Calu3 (cell line): Measurements from ENCODE around the gene DNAJC5G. TPM values are rescaled to one million over a fixed set of nuclear protein-coding genes. Genes with fewer than 3 reads are reported as not detected.
A peak's percentile ranks its signal among the peaks of the same experiment; 100 is the strongest.
"Not testable (repeated sequence)": the region's sequence is repeated elsewhere in the genome, so short reads cannot be mapped to it uniquely, and the experiment has no call there.

ENCODE experiments used
- BruUV-seq: library from RNA; stranded (reverse); fragments of 400-500 nt; replicated peaks from 2 replicates; lab custom pipeline; 2021; lab: Mats Ljungman, UMichigan
- CTCF ChIA-PET: fragments of 300-600 bp; sonication (Branson Sonifier 250); formaldehyde crosslinking; loops from one replicate; lab custom pipeline; 2022; ENCODE audit warnings: antibody characterized with exemption; lab: Charles Lee
- DNase-seq: peaks from one replicate; pipeline ENCODE4 v3.0.0; 2022
- H3K27ac Mint-ChIP-seq: one replicate; pipeline ENCODE4 v1.8.0; 2022; ENCODE audit warnings: mixed read lengths; ENCODE audit not compliant: unreplicated experiment
- H3K27me3 Mint-ChIP-seq: one replicate; pipeline ENCODE4 v1.8.0; 2022; ENCODE audit warnings: mixed read lengths; ENCODE audit not compliant: unreplicated experiment
- H3K36me3 Mint-ChIP-seq: one replicate; pipeline ENCODE4 v1.8.0; 2022; ENCODE audit warnings: mild to moderate bottlenecking, moderate library complexity, mixed read lengths; ENCODE audit not compliant: insufficient read depth, unreplicated experiment
- H3K4me1 Mint-ChIP-seq: one replicate; pipeline ENCODE4 v1.8.0; 2022; ENCODE audit warnings: mild to moderate bottlenecking, low read depth, mixed read lengths; ENCODE audit not compliant: unreplicated experiment
- H3K4me3 Mint-ChIP-seq: one replicate; pipeline ENCODE4 v1.8.0; 2022; ENCODE audit warnings: mild to moderate bottlenecking, low read depth, moderate library complexity, mixed read lengths; ENCODE audit not compliant: unreplicated experiment
- H3K9me3 Mint-ChIP-seq: one replicate; pipeline ENCODE4 v1.8.0; 2022; ENCODE audit warnings: low read depth, mixed read lengths; ENCODE audit not compliant: unreplicated experiment
- intact Hi-C: fragments of 100-400 bp; cut with micrococcal nuclease; formaldehyde crosslinking; loops from one replicate; pipeline ENCODE4 v1.10.0; 2022; ENCODE audit not compliant: unreplicated experiment
- total RNA-seq: library from RNA; stranded (reverse); gene quantifications from 2 replicates; pipeline ENCODE4 v1.2.3, GENCODE V29; 2022
- TF ChIP-seq, protein P1 (sequence below): fragments of 200-600 bp; IDR thresholded peaks from one replicate; pipeline ENCODE4 v1.8.0; 2022; ENCODE audit warnings: antibody characterized with exemption; ENCODE audit not compliant: unreplicated experiment

DNAJC5G gene
- total RNA-seq, 1 experiment from 2014 or later = not detected

DNA sequence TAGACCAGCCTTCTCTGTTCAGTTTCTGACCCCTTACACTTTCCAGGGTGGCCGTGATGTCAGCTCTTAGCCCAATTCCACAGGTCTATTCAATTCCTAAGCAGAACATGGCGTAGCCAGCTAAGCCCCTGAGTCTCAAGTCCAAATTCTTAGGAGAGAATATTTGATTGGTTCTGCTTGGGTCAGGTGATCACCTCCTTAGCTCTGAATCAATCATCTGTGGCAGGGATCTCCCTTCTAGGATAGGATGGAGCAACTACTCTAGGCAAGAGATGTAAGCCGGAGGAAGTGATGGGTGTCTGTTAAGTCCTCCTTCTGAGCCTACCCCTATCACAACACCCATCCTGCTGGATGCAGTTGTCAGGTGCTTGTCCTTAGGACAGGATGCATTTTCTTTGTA lies 22.0 kb downstream of the DNAJC5G start:
- TF ChIP-seq, protein P1, sequence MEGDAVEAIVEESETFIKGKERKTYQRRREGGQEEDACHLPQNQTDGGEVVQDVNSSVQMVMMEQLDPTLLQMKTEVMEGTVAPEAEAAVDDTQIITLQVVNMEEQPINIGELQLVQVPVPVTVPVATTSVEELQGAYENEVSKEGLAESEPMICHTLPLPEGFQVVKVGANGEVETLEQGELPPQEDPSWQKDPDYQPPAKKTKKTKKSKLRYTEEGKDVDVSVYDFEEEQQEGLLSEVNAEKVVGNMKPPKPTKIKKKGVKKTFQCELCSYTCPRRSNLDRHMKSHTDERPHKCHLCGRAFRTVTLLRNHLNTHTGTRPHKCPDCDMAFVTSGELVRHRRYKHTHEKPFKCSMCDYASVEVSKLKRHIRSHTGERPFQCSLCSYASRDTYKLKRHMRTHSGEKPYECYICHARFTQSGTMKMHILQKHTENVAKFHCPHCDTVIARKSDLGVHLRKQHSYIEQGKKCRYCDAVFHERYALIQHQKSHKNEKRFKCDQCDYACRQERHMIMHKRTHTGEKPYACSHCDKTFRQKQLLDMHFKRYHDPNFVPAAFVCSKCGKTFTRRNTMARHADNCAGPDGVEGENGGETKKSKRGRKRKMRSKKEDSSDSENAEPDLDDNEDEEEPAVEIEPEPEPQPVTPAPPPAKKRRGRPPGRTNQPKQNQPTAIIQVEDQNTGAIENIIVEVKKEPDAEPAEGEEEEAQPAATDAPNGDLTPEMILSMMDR = no peak
- intact Hi-C loops = no loop called here
- no TSS peak for BruUV-seq
- no peaks in the 10 kb centered on the region for H3K36me3 Mint-ChIP-seq
- H3K4me3 Mint-ChIP-seq = no peak overlapping the region
- no peaks in the 10 kb centered on the region for H3K9me3 Mint-ChIP-seq
- CTCF ChIA-PET = interaction anchor here (0.6 to 0.7 kb wide), 3 partner anchors 17 to 134 kb away, joined by 3 read pairs; no protein-coding TSS in a partner anchor
- peaks cover 15% of the 10 kb centered on the region for H3K4me1 Mint-ChIP-seq
- peaks cover 13% of the 10 kb centered on the region for H3K27me3 Mint-ChIP-seq
- H3K27ac Mint-ChIP-seq = no peak overlapping the region
- DNase-seq = no peak

DNA sequence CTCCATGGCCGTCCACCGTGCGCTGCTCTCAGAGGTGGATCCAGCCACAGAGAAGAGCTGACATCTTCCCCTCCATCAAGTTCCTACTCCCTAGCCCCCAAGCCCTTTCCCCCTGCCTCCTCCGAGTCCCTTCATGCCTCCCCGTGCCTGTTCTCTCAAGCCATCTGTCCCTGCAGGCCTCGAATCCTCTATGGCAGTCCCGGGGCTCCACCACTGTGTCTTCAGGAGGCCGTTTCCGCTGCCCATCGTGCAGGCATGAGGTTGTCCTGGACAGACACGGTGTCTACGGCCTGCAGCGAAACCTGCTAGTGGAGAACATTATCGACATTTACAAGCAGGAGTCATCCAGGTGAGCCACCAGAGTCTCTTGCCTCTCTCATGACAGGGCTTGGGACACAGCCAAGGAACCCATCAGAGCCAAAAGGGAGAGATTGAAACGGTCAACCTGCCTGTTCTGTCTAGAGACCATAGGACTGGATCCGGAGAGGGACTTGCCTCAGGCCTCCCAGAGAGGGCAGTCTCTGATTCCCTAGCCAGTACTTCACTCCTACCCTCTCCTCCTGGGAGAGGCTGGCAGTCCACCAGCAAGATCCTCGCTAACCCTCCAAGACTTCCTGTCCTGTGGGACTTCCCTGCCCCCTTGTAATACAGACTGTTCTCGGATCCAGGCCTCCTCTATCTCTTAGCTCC lies 23.3 kb downstream of the DNAJC5G start:
- BruUV-seq = no TSS peak
- Mint-ChIP-seq H3K4me3 (no peak overlapping the region), H3K4me1 (peaks cover 1% of the 10 kb centered on the region), H3K27me3 (peaks cover 13% of the 10 kb centered on the region), H3K36me3 (no peaks in the 10 kb centered on the region), H3K27ac (no peak overlapping the region), H3K9me3 (no peaks in the 10 kb centered on the region)
- no peak for DNase-seq
- CTCF ChIA-PET = no interaction called here
- intact Hi-C loops = no loop called here
- TF ChIP-seq, protein P1 = no peak

DNA sequence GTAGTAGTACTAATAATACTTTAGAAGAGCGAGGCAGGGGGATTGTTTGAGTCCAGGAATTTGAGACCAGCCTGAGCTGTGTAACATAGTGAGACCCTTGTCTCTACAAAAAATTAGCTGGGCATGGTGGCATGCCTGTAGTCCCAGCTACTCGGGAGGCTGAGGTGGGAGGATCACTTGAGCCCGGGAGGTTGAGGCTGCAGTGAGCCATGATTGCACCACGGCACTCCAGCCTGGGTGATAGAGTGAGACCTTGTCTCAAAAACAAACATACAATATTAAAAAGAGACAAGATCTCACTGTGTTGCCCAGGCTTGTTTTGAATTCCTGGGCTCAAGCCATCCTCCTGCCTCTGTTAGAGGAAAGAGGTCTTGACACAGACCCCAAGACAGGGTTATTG lies 25.4 kb downstream of the DNAJC5G start:
- H3K27ac Mint-ChIP-seq, CTCF ChIA-PET, BruUV-seq, H3K4me1 Mint-ChIP-seq, H3K9me3 Mint-ChIP-seq, H3K36me3 Mint-ChIP-seq, H3K4me3 Mint-ChIP-seq, DNase-seq, intact Hi-C loops: not testable (repeated sequence)
- peaks cover 23% of the 10 kb centered on the region for H3K27me3 Mint-ChIP-seq

DNA sequence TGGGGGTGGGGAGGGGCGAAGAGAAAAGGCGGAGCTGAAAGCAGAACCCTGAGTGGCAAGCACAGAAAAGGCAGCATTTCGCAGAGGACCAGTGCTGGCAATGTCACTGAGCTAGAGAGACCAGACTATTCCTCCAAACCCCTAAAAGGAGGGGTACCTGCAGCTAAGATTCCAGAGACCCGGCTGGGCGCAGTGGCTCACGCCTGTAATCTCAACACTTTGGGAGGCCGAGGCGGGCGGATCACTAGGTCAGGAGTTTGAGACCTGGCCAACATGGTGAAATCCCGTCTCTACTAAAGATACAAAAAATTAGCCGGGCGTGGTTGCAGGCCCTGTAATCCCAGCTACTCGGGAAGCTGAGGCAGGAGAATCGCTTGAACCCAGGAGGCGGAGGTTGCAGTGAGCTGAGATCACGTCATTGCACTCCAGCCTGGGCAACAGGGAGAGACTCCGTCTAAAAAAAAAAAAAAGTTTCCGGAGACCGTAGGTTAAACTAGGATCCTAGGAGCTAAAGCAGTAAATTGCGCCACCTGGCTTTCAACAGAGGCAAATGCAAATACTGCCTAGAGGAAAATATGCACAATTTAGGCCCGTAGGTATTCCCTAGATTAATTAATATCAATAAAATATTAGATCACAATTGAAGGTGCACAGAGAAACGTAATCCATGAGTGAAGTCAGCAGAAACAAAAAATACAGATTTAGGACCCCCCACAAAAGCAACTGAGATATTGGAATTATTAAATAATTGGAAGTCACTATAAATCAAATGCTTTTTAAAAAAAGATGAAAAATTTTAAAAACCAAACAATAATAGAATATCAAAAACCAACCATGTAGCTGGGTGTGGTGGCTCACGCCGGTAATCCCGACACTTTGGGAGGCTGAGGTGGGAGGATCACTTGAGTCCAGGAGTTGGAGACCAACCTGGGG lies 28.1 kb downstream of the DNAJC5G start:
- TF ChIP-seq, protein P1 = peak; percentile 80
- Mint-ChIP-seq H3K36me3 (peaks cover 15% of the 10 kb centered on the region), H3K27ac (no peak overlapping the region), H3K9me3 (no peaks in the 10 kb centered on the region), H3K27me3 (peaks cover 31% of the 10 kb centered on the region), H3K4me1 (no peaks in the 10 kb centered on the region), H3K4me3 (peak overlapping the region; percentile 40)
- DNase-seq = peak; percentile 59
- intact Hi-C loops = loop anchor here (2.0 kb wide), 1 partner anchor 205 kb away; no protein-coding TSS in a partner anchor
- CTCF ChIA-PET = interaction anchor here (0.6 to 2.2 kb wide), 12 partner anchors 11 to 132 kb away, joined by 3 to 32 read pairs (median 6); partner anchors contain the start of gene MPV17
- BruUV-seq = no TSS peak
